ENCODE results near the gene TBX4. TPM values are rescaled to one million over a fixed set of nuclear protein-coding genes. Genes with fewer than 3 reads are reported as not detected.
A peak's percentile ranks its signal among the peaks of the same experiment; 100 is the strongest.

The TBX4 gene
- total and polyA plus RNA-seq, 9 of the 15 experiments (the other 6 are each of a cell fraction or from before 2014, with no cell fraction given) = not detected

DNA sequence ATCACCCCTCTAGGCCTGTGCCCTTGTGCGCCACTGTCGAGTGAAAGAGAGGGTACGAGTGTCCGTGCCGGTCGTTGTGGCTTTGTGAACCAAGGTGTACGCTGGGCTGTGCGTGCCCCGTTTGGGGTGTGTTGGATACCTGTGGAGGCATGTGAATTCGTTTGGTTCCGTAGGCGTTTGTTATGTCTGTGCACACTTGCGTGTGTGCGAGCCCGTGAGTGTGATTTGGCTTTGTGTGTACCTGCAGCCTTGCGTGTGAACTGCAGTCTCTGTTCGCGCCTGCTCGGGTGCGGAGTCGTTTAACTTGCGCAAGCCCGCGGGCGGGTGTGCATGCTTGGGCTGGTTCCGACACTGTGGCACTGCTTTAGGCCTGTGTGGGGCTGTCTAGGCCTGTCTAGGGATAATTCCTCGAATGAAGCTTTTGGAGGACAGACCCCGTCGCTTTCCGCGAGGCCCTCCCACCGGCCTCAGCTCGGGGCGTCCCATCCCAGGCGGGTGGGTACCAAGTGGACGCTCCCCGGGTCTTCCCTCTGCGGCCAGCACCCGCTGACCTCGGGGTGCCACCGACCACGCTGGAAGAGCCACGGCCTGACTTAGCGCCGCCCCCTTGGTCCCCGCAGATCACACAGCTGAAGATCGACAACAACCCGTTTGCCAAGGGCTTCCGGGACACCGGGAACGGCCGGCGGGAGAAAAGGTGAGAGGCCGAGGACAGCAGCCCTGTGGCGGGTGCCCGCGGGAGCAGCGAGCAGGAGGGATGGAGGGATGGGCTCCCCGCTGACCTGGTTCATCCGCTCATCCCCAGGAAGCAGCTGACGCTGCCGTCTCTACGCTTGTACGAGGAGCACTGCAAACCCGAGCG is 48.2 kb upstream of the TBX4 start:
- DNase-seq (ENCODE audit: extremely low read depth in 1 of 4, low spot score in 3 of 4) (no peak), ATAC-seq (no peak), FAIRE-seq (no peak)
- Histone ChIP-seq H3K4me2 (ENCODE audit: insufficient read depth, low read length) (no peak overlapping the region), H2AFZ (ENCODE audit: low read depth, low read length) (no peak overlapping the region), H3K79me2 (ENCODE audit: control insufficient read depth, insufficient read depth, low read length) (no peaks in the 10 kb centered on the region), H3K36me3 (ENCODE audit: control insufficient read depth, insufficient read depth, low read length) (no peaks in the 10 kb centered on the region), H3K4me1 (replicated peaks in 1 of 2; ENCODE audit: control insufficient read depth in 2 of 2, insufficient read depth in 2 of 2, low read length in 2 of 2) (peaks cover 0 to 14% of the 10 kb centered on the region in 2 experiments; a peak in 2 of 5 replicates), H3K9me1 (ENCODE audit: control insufficient read depth, insufficient read depth, low read length) (no peaks in the 10 kb centered on the region), H3K9ac (ENCODE audit: insufficient read depth in 1 of 2, low read depth in 2 of 2, low read length in 2 of 2) (no peak overlapping the region), H3K27me3 (ENCODE audit: control insufficient read depth in 2 of 2, insufficient read depth in 2 of 2, low read length in 2 of 2) (peaks cover 17 to 70% of the 10 kb centered on the region in 2 experiments; a peak in 3 of 5 replicates), H3K4me3 (no peak overlapping the region), H3K27ac (ENCODE audit: extremely low read depth, low read depth, low read length) (no peak overlapping the region), H4K20me1 (replicated peaks; ENCODE audit: control insufficient read depth, insufficient read depth, low read length) (no peaks in the 10 kb centered on the region), H3K9me3 (replicated peaks; ENCODE audit: control insufficient read depth, insufficient read depth, low read depth, low read length) (no peaks in the 10 kb centered on the region)
- in situ Hi-C loops (cut with MboI) (no loop called here), intact Hi-C loops (cut with micrococcal nuclease) (no loop called here)
- ChIA-PET CTCF (ENCODE audit: low intra/inter-chr PET ratio) (no interaction called here), POLR2A (no interaction called here)
- TF ChIP-seq TAF15 (IDR thresholded peaks at IDR 0.05; ENCODE audit: low read depth, low read length) (no peak), ZBTB11 (CRISPR knock-in tag; IDR thresholded peaks at IDR 0.05) (peak in 1 of 3 experiments; percentile 82; a peak in 2 of 6 replicates)
- WGBS (ENCODE audit: insufficient coverage, low coverage, missing lambda C conversion rate) = 45% methylated on average over 45 of the region's 66 CpGs
- no TSS peak for BruUV-seq (replicated peaks)

All from K562 (cell line).